Mesenchymal stem cell (in vitro differentiated cells and primary cell): Measurements from ENCODE around the gene PDP2.
A peak's percentile ranks its signal among the peaks of the same experiment; 100 is the strongest.

Source experiments
- DNase-seq: peaks from one replicate; pipeline ENCODE4 v3.0.0-alpha.2; 2013
- H2AFZ ChIP-seq: one replicate; pipeline ENCODE4 v1.6.1; 2013; ENCODE audit warnings: low read depth, mild to moderate bottlenecking, control low read depth, inconsistent platforms, low read length, moderate library complexity
- H2AK5ac ChIP-seq: 2 replicates; pipeline ENCODE4 v1.6.1; 2013; ENCODE audit warnings: low read length, moderate library complexity, mild to moderate bottlenecking, inconsistent platforms; ENCODE audit not compliant: severe bottlenecking
- H2BK120ac ChIP-seq: one replicate; pipeline ENCODE4 v1.6.1; 2013; ENCODE audit warnings: low read depth, mild to moderate bottlenecking, inconsistent platforms, low read length, moderate library complexity
- H2BK12ac ChIP-seq, 2 experiments: one replicate each; pipeline ENCODE4 v1.6.1; 2013; ENCODE audit warnings: inconsistent platforms in 2 of 2, low read length in 2 of 2, mild to moderate bottlenecking in 2 of 2, moderate library complexity in 2 of 2, control low read depth in 1 of 2
- H2BK15ac ChIP-seq: one replicate; pipeline ENCODE4 v1.6.1; 2013; ENCODE audit warnings: mild to moderate bottlenecking, low read depth, inconsistent platforms; ENCODE audit not compliant: poor library complexity, severe bottlenecking
- H2BK5ac ChIP-seq: 2 replicates; pipeline ENCODE4 v1.6.1; 2013; ENCODE audit warnings: low read depth, mild to moderate bottlenecking, low read length, control low read depth, inconsistent platforms; ENCODE audit not compliant: poor library complexity, severe bottlenecking
- H3K14ac ChIP-seq, 2 experiments: one replicate each; pipeline ENCODE4 v1.6.1; 2013; ENCODE audit warnings: inconsistent platforms in 2 of 2, low read length in 2 of 2, control low read depth in 1 of 2, mild to moderate bottlenecking in 1 of 2, moderate library complexity in 1 of 2
- H3K18ac ChIP-seq, 2 experiments: one replicate each; pipeline ENCODE4 v1.6.1; 2013; ENCODE audit warnings: inconsistent platforms in 2 of 2, low read length in 2 of 2, control low read depth in 1 of 2, low read depth in 1 of 2, mild to moderate bottlenecking in 1 of 2
- H3K23ac ChIP-seq, 2 experiments: one replicate each; pipeline ENCODE4 v1.6.1; 2013; ENCODE audit warnings: inconsistent platforms in 2 of 2, low read length in 2 of 2, mild to moderate bottlenecking in 2 of 2, moderate library complexity in 2 of 2, control low read depth in 1 of 2
- H3K27ac ChIP-seq: 2 replicates; pipeline ENCODE4 v1.5.1; 2013; ENCODE audit warnings: mild to moderate bottlenecking, moderate library complexity, low read length, control low read depth, inconsistent platforms; ENCODE audit not compliant: poor library complexity, severe bottlenecking
- H3K27me3 ChIP-seq, 2 experiments: 2 replicates each; pipeline versions ENCODE4 v1.6.1 to v1.7.0; 2013; ENCODE audit warnings: low read length in 2 of 2, mild to moderate bottlenecking in 2 of 2, moderate library complexity in 2 of 2, control low read depth in 1 of 2, inconsistent platforms in 1 of 2; ENCODE audit not compliant: control insufficient read depth in 1 of 2, insufficient read depth in 1 of 2
- H3K36me3 ChIP-seq, 2 experiments: 2 replicates each; pipeline versions ENCODE4 v1.6.1 to v1.7.0; 2013; ENCODE audit warnings: low read length in 2 of 2, control low read depth in 1 of 2, inconsistent platforms in 1 of 2, low read depth in 1 of 2, mild to moderate bottlenecking in 1 of 2; ENCODE audit not compliant: insufficient read depth in 2 of 2, control insufficient read depth in 1 of 2
- H3K4ac ChIP-seq, 2 experiments: one replicate each; pipeline ENCODE4 v1.6.1; 2013; ENCODE audit warnings: inconsistent platforms in 2 of 2, low read length in 2 of 2, mild to moderate bottlenecking in 2 of 2, moderate library complexity in 2 of 2, control low read depth in 1 of 2, low read depth in 1 of 2
- H3K4me1 ChIP-seq: 2 replicates; pipeline ENCODE4 v1.6.1; 2013; ENCODE audit warnings: low read depth, low read length, control low read depth; ENCODE audit not compliant: control insufficient read depth, insufficient read depth
- H3K4me2 ChIP-seq: 2 replicates; pipeline ENCODE4 v1.6.1; 2013; ENCODE audit warnings: low read length, mild to moderate bottlenecking, inconsistent platforms; ENCODE audit not compliant: poor library complexity, severe bottlenecking
- H3K4me3 ChIP-seq, 2 experiments: 2 replicates each; pipeline versions ENCODE4 v1.5.1 to v1.7.0; 2013; ENCODE audit warnings: low read length in 2 of 2, mild to moderate bottlenecking in 2 of 2, control low read depth in 1 of 2, low read depth in 1 of 2; ENCODE audit not compliant: insufficient read depth in 1 of 2
- H3K79me1 ChIP-seq: replicated peaks from 2 replicates; pipeline ENCODE4 v1.6.1; 2013; ENCODE audit warnings: mild to moderate bottlenecking, control low read depth, low read length, inconsistent platforms; ENCODE audit not compliant: poor library complexity, severe bottlenecking
- H3K9ac ChIP-seq: 2 replicates; pipeline ENCODE4 v1.7.0; 2013; ENCODE audit warnings: mild to moderate bottlenecking, low read length, moderate library complexity
- H3K9me3 ChIP-seq: 2 replicates; pipeline ENCODE4 v1.7.0; 2013; ENCODE audit warnings: mild to moderate bottlenecking, low read length; ENCODE audit not compliant: control insufficient read depth
- H4K8ac ChIP-seq: one replicate; pipeline ENCODE4 v1.6.1; 2013; ENCODE audit warnings: inconsistent platforms, mild to moderate bottlenecking, low read length, moderate library complexity
- H4K91ac ChIP-seq: one replicate; pipeline ENCODE4 v1.6.1; 2013; ENCODE audit warnings: mild to moderate bottlenecking, low read length, inconsistent platforms
- whole genome bisulfite sequencing: methylation state at CpG from one replicate; pipeline ENCODE4 v1.1.7; 2013; ENCODE audit warnings: mixed read lengths; 5-methylcytosine and 5-hydroxymethylcytosine counted together

Gene PDP2

GRCh38 chr16:66939366-66939765 is 59.1 kb downstream of the PDP2 start:
- Histone ChIP-seq H2AFZ (no peak overlapping the region), H3K4ac (no peak overlapping the region), H3K27ac (no peak overlapping the region), H3K4me3 (no peak overlapping the region), H3K23ac (no peak overlapping the region), H3K9ac (no peak overlapping the region), H2BK120ac (no peak overlapping the region), H3K79me1 (peaks cover 36% of the 10 kb centered on the region), H3K9me3 (no peaks in the 10 kb centered on the region), H2AK5ac (no peak overlapping the region), H2BK5ac (no peak overlapping the region), H3K4me1 (peaks cover 15% of the 10 kb centered on the region), H4K91ac (no peak overlapping the region), H3K4me2 (no peak overlapping the region), H2BK15ac (no peak overlapping the region), H2BK12ac (no peak overlapping the region), H3K18ac (no peak overlapping the region), H3K27me3 (no peaks in the 10 kb centered on the region), H3K14ac (no peak overlapping the region), H4K8ac (no peak overlapping the region), H3K36me3 (peaks cover 63 to 74% of the 10 kb centered on the region in 2 experiments)
- DNase-seq: no peak

GRCh38 chr16:66940236-66940635 is 59.9 kb downstream of the PDP2 start:
- no peak overlapping the region for H3K4me3 ChIP-seq
- no peak overlapping the region for H2BK120ac ChIP-seq
- no peak overlapping the region for H2AK5ac ChIP-seq
- H2BK12ac ChIP-seq: no peak overlapping the region
- H2BK5ac ChIP-seq: no peak overlapping the region
- H3K4ac ChIP-seq: no peak overlapping the region
- no peak overlapping the region for H2AFZ ChIP-seq
- H2BK15ac ChIP-seq: no peak overlapping the region
- no peak overlapping the region for H3K9ac ChIP-seq
- H4K91ac ChIP-seq: peak overlapping the region; percentile 29
- no peak overlapping the region for H3K27ac ChIP-seq
- no peak overlapping the region for H3K14ac ChIP-seq
- H3K9me3 ChIP-seq: no peaks in the 10 kb centered on the region
- H3K4me2 ChIP-seq: no peak overlapping the region
- peaks cover 34% of the 10 kb centered on the region for H3K79me1 ChIP-seq
- peaks cover 14% of the 10 kb centered on the region for H3K4me1 ChIP-seq
- 96% methylated on average over 16 of the region's 16 CpGs for WGBS
- H3K36me3 ChIP-seq: peaks cover 63 to 74% of the 10 kb centered on the region in 2 experiments
- no peak overlapping the region for H3K18ac ChIP-seq
- H3K23ac ChIP-seq: no peak overlapping the region
- no peak for DNase-seq
- H3K27me3 ChIP-seq: no peaks in the 10 kb centered on the region
- no peak overlapping the region for H4K8ac ChIP-seq
